Neuronal stem cell (in vitro differentiated cells): ENCODE data around the gene RIMS4.

Experiments
- DNase-seq: peaks from one replicate; pipeline ENCODE4 v3.0.0-alpha.2; 2013; ENCODE audit warnings: low spot score
- H2AFZ ChIP-seq: one replicate; pipeline ENCODE4 v1.6.1; 2013; ENCODE audit warnings: mild to moderate bottlenecking, low read length, inconsistent platforms
- H2AK5ac ChIP-seq: 2 replicates; pipeline ENCODE4 v1.6.1; 2013; ENCODE audit warnings: low read depth, mild to moderate bottlenecking, inconsistent platforms, low read length, moderate library complexity, mixed read lengths
- H2BK120ac ChIP-seq: 2 replicates; pipeline ENCODE4 v1.6.1; 2013; ENCODE audit warnings: low read depth, mild to moderate bottlenecking, inconsistent platforms, low read length, moderate library complexity, mixed read lengths
- H2BK12ac ChIP-seq: one replicate; pipeline ENCODE4 v1.6.1; 2013; ENCODE audit warnings: low read length, inconsistent platforms
- H2BK15ac ChIP-seq: 2 replicates; pipeline ENCODE4 v1.6.1; 2013; ENCODE audit warnings: mild to moderate bottlenecking, low read length, inconsistent platforms, mixed read lengths
- H2BK5ac ChIP-seq: one replicate; pipeline ENCODE4 v1.6.1; 2013; ENCODE audit warnings: inconsistent platforms, mild to moderate bottlenecking, low read length, moderate library complexity
- H3K14ac ChIP-seq: one replicate; pipeline ENCODE4 v1.6.1; 2013; ENCODE audit warnings: low read length, inconsistent platforms
- H3K18ac ChIP-seq: 2 replicates; pipeline ENCODE4 v1.6.1; 2013; ENCODE audit warnings: low read length, inconsistent platforms
- H3K23ac ChIP-seq: 2 replicates; pipeline ENCODE4 v1.6.1; 2013; ENCODE audit warnings: low read depth, mild to moderate bottlenecking, mixed read lengths, low read length, inconsistent platforms; ENCODE audit not compliant: poor library complexity
- H3K27ac ChIP-seq: replicated peaks from 3 replicates; pipeline ENCODE4 v1.5.1; 2013; ENCODE audit warnings: low read length, inconsistent platforms
- H3K27me3 ChIP-seq, 3 experiments: 2 replicates each; pipeline ENCODE4 v1.6.1; 2013; ENCODE audit warnings: low read length in 3 of 3, mild to moderate bottlenecking in 2 of 3, inconsistent platforms in 1 of 3, low read depth in 1 of 3, mixed read lengths in 1 of 3, moderate library complexity in 1 of 3; ENCODE audit not compliant: control insufficient read depth in 3 of 3, insufficient read depth in 3 of 3
- H3K36me3 ChIP-seq, 2 donors: replicated peaks in 1 of 2; 2 replicates each; pipeline ENCODE4 v1.6.1; 2013; ENCODE audit warnings: low read length in 2 of 2; ENCODE audit not compliant: control insufficient read depth in 2 of 2, insufficient read depth in 2 of 2
- H3K4ac ChIP-seq: 2 replicates; pipeline ENCODE4 v1.6.1; 2013; ENCODE audit warnings: inconsistent platforms, mild to moderate bottlenecking, low read length, moderate library complexity
- H3K4me1 ChIP-seq, 2 donors: 1 replicate in 1 of 2; 2 replicates in 1 of 2; pipeline ENCODE4 v1.6.1; 2013; ENCODE audit warnings: low read length in 2 of 2, low read depth in 1 of 2; ENCODE audit not compliant: control insufficient read depth in 2 of 2, insufficient read depth in 1 of 2
- H3K4me2 ChIP-seq: one replicate; pipeline ENCODE4 v1.6.1; 2013; ENCODE audit warnings: mild to moderate bottlenecking, low read length, inconsistent platforms; ENCODE audit not compliant: insufficient read depth, poor library complexity, severe bottlenecking
- H3K4me3 ChIP-seq, 2 donors: 2 replicates each; pipeline ENCODE4 v1.5.1; 2013; ENCODE audit warnings: low read length in 2 of 2, mild to moderate bottlenecking in 2 of 2, inconsistent platforms in 1 of 2, moderate library complexity in 1 of 2
- H3K79me1 ChIP-seq: one replicate; pipeline ENCODE4 v1.6.1; 2013; ENCODE audit warnings: low read depth, mild to moderate bottlenecking, inconsistent platforms, low read length, moderate library complexity
- H3K9ac ChIP-seq: one replicate; pipeline ENCODE4 v1.6.1; 2013; ENCODE audit warnings: mild to moderate bottlenecking, low read depth, low read length, inconsistent platforms; ENCODE audit not compliant: poor library complexity
- H3K9me3 ChIP-seq, 2 donors: replicated peaks in 1 of 2; 2 replicates each; pipeline versions ENCODE3 to v1.6.1; 2013; ENCODE audit warnings: low read length in 2 of 2, mild to moderate bottlenecking in 2 of 2, inconsistent platforms in 1 of 2, low read depth in 1 of 2, mixed read lengths in 1 of 2, moderate library complexity in 1 of 2; ENCODE audit not compliant: control insufficient read depth in 2 of 2, insufficient read depth in 1 of 2
- H4K8ac ChIP-seq: one replicate; pipeline ENCODE4 v1.6.1; 2013; ENCODE audit warnings: low read depth, mild to moderate bottlenecking, inconsistent platforms, low read length, moderate library complexity
- H4K91ac ChIP-seq: one replicate; pipeline ENCODE4 v1.6.1; 2013; ENCODE audit warnings: low read length, low read depth, mild to moderate bottlenecking, inconsistent platforms; ENCODE audit not compliant: poor library complexity
- WGBS, 2 donors: extraction: QIAGEN DNeasy Blood & Tissue Kit; methylation state at CpG; one replicate each; pipeline ENCODE4 v1.1.7; 2013; ENCODE audit warnings: missing lambda C conversion rate in 2 of 2, mixed read lengths in 1 of 2; ENCODE audit not compliant: insufficient read length in 2 of 2, insufficient replicate concordance in 1 of 2; ENCODE audit errors: extremely low coverage in 2 of 2; 5-methylcytosine and 5-hydroxymethylcytosine counted together

RIMS4 gene

GRCh38 chr20:44809380-44810060 is 826 bp downstream of the RIMS4 start:
- Histone ChIP-seq H3K27me3 (peaks cover 12 to 62% (median 51%) of the 10 kb centered on the region in 3 experiments), H2AFZ (peak overlapping the region; percentile 65), H3K18ac (peak overlapping the region; percentile 58), H4K8ac (no peak overlapping the region), H3K9me3 (peaks cover 5 to 9% of the 10 kb centered on the region in 2 donors), H3K23ac (no peak overlapping the region), H3K4me2 (peak overlapping the region; percentile 89), H3K4me3 (peak overlapping the region in 1 of 2 donors; percentile 80), H2BK5ac (no peak overlapping the region), H2BK12ac (no peak overlapping the region), H3K4ac (no peak overlapping the region), H3K4me1 (peaks cover 9 to 10% of the 10 kb centered on the region in 2 donors), H3K79me1 (no peaks in the 10 kb centered on the region), H2AK5ac (no peak overlapping the region), H3K14ac (no peak overlapping the region), H2BK120ac (peak overlapping the region; percentile 78), H3K27ac (no peak overlapping the region), H4K91ac (no peak overlapping the region), H3K9ac (no peak overlapping the region), H3K36me3 (no peaks in the 10 kb centered on the region), H2BK15ac (no peak overlapping the region)
- WGBS, 2 donors = no CpG with 5 or more reads among the region's 34 CpGs
- no peak for DNase-seq

DNA sequence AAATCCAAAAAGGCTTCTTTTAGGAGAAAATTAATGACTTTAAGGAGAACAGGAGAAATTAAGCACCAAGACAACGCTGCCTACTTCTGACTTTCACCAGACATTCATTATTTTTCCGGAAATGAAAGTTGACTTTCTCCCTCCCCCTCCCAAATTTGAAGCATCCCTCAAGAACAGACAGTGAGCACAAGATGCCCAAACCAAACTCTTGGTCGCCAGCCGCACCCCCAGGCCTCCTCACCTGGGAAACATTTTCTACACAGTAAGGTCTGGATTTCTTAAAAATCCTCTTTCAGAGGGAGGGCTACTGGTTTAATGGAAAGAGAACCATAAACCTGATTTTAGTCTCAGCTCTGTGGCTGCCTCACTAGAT is 2.7 kb downstream of the RIMS4 start:
- DNase-seq = no peak
- Histone ChIP-seq H2BK120ac (no peak overlapping the region), H3K4me2 (no peak overlapping the region), H4K8ac (no peak overlapping the region), H3K4me3 (no peak overlapping the region), H3K23ac (no peak overlapping the region), H3K4me1 (peaks cover 9 to 10% of the 10 kb centered on the region in 2 donors), H3K27me3 (peaks cover 12 to 61% (median 50%) of the 10 kb centered on the region in 3 experiments), H2AK5ac (no peak overlapping the region), H3K18ac (no peak overlapping the region), H3K27ac (no peak overlapping the region), H3K36me3 (no peaks in the 10 kb centered on the region), H3K79me1 (no peaks in the 10 kb centered on the region), H2BK15ac (no peak overlapping the region), H2BK12ac (no peak overlapping the region), H2BK5ac (no peak overlapping the region), H3K14ac (no peak overlapping the region), H3K9ac (no peak overlapping the region), H4K91ac (no peak overlapping the region), H3K9me3 (peaks cover 5 to 9% of the 10 kb centered on the region in 2 donors), H3K4ac (no peak overlapping the region), H2AFZ (no peak overlapping the region)
- WGBS, 2 donors = no CpG with 5 or more reads among the region's 4 CpGs

GRCh38 chr20:44807051-44807683 is 3.2 kb downstream of the RIMS4 start:
- Histone ChIP-seq H2BK12ac (no peak overlapping the region), H4K8ac (no peak overlapping the region), H4K91ac (no peak overlapping the region), H2BK5ac (no peak overlapping the region), H3K27ac (no peak overlapping the region), H3K9me3 (peaks cover 4 to 6% of the 10 kb centered on the region in 2 donors), H3K18ac (no peak overlapping the region), H3K14ac (no peak overlapping the region), H3K9ac (no peak overlapping the region), H3K4me2 (no peak overlapping the region), H2BK120ac (no peak overlapping the region), H3K27me3 (peaks cover 10 to 61% (median 45%) of the 10 kb centered on the region in 3 experiments), H2BK15ac (no peak overlapping the region), H3K79me1 (no peaks in the 10 kb centered on the region), H3K4me1 (peaks cover 9 to 10% of the 10 kb centered on the region in 2 donors), H3K23ac (no peak overlapping the region), H3K4ac (no peak overlapping the region), H2AFZ (no peak overlapping the region), H2AK5ac (no peak overlapping the region), H3K4me3 (no peak overlapping the region), H3K36me3 (no peaks in the 10 kb centered on the region)
- no peak for DNase-seq
- WGBS, 2 donors = no CpG with 5 or more reads among the region's 7 CpGs

DNA sequence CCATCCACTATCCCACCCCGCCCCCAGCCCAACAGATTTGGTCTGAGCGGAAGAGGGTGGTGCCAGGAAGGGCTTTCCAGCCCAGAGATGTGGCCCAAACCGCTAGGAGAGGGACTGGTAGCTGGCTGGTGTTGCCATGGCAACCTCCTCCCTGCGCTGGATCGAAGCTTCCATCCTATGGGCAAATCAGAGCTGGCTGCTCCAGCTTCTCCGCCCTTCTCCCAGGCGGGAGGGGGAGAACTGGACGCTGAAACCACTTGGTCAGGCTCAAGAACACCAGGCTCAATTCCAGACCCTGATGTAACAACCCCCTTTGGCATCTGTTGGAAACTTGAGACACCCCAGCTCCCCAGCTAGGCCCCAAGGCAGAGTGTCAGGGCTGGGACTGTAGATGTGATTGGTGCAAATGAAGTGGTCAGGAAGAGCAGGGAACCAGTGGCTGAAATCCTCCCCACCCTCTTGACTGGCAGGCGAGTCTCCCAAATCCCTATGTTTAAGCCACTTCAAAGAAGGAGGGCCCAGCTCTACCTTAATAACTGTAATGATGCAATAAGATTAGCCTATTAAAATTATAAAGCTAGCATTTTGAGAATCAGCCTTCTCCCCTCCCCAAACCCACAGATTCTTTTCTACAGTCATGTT is 4.2 kb downstream of the RIMS4 start:
- H3K9me3 ChIP-seq = peaks cover 0 to under 1% of the 10 kb centered on the region in 2 donors
- H3K9ac ChIP-seq = no peak overlapping the region
- H3K23ac ChIP-seq = no peak overlapping the region
- H2BK12ac ChIP-seq = no peak overlapping the region
- no peak overlapping the region for H3K27ac ChIP-seq
- no peaks in the 10 kb centered on the region for H3K79me1 ChIP-seq
- no peak overlapping the region for H3K4me3 ChIP-seq
- H2AFZ ChIP-seq = no peak overlapping the region
- no peak overlapping the region for H3K14ac ChIP-seq
- peaks cover 9 to 10% of the 10 kb centered on the region in 2 donors for H3K4me1 ChIP-seq
- no peak overlapping the region for H3K18ac ChIP-seq
- peak; percentile 69 for DNase-seq
- H2BK120ac ChIP-seq = no peak overlapping the region
- no peak overlapping the region for H2AK5ac ChIP-seq
- H3K4me2 ChIP-seq = peak overlapping the region; percentile 27
- H2BK15ac ChIP-seq = no peak overlapping the region
- H3K4ac ChIP-seq = no peak overlapping the region
- peaks cover 10 to 54% (median 35%) of the 10 kb centered on the region in 3 experiments for H3K27me3 ChIP-seq
- no peak overlapping the region for H4K8ac ChIP-seq
- no peaks in the 10 kb centered on the region for H3K36me3 ChIP-seq
- no peak overlapping the region for H4K91ac ChIP-seq
- no CpG with 5 or more reads among the region's 9 CpGs for WGBS, 2 donors
- H2BK5ac ChIP-seq = no peak overlapping the region
